Measurements from ENCODE around the gene SRI.

DNA sequence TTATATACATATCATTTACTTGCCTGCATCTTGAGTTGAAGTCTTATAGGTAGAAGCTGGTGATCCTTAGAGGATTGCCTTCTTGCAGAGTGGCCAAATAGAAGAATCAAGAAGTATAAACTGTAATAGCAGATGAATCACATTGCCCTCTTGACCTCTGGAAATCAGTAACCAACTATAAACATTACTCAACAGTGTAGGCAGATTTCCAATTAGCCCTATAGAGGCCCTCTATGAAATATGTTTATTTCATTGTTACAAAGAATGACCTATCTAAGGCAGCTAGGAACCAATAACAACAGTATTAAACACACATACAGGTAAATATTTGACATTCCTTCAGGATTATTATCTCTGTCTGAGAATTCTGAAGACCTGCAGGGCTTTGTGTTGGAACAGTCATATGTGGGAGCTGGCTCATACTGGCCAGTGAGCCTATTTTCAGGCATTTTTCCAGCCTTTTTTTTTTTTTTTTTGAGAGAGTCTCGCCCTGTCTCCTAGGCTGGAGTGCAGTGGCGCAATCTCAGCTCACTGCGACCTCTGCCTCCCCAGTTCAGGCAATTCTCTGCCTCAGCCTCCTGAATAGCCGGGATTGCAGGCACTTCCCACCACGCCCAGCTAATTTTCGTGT, 7.2 kb upstream of the SRI start:
- TF ChIP-seq CTCF (IDR thresholded peaks at IDR 0.05) (no peak), POLR2A (IDR thresholded peaks at IDR 0.05; ENCODE audit: low read depth) (no peak)

Data from esophagus muscularis mucosa (tissue), 3 donors.